Muscle of leg (tissue), 16 donors: ENCODE measurements around the gene SMIM14. TPM values are rescaled to one million over a fixed set of nuclear protein-coding genes. Genes with fewer than 3 reads are reported as not detected.
"Not testable (repeated sequence)": the region's sequence is repeated elsewhere in the genome, so short reads cannot be mapped to it uniquely, and the experiment has no call there.

Source experiments
- DNase-seq: peaks from one replicate; pipeline ENCODE4 v3.0.0; 2013
- H3K27ac ChIP-seq: one replicate; pipeline ENCODE4 v1.5.1; 2013; ENCODE audit warnings: mild to moderate bottlenecking, low read length, control low read depth
- H3K27me3 ChIP-seq: one replicate; pipeline ENCODE4 v1.6.1; 2013; ENCODE audit warnings: low read length; ENCODE audit not compliant: control insufficient read depth, insufficient read depth
- H3K36me3 ChIP-seq: one replicate; pipeline ENCODE4 v1.6.1; 2013; ENCODE audit warnings: low read length; ENCODE audit not compliant: control insufficient read depth, insufficient read depth
- H3K4me1 ChIP-seq: one replicate; pipeline ENCODE4 v1.6.1; 2013; ENCODE audit warnings: low read length; ENCODE audit not compliant: control insufficient read depth, insufficient read depth
- H3K4me3 ChIP-seq: one replicate; pipeline ENCODE4 v1.5.1; 2013; ENCODE audit warnings: low read length, control low read depth
- H3K9me3 ChIP-seq: replicated peaks from 2 replicates; pipeline ENCODE4 v1.6.1; 2013; ENCODE audit warnings: low read depth, low read length; ENCODE audit not compliant: control insufficient read depth
- WGBS: methylation state at CpG from one replicate; pipeline ENCODE4 v1.1.5; 2013; ENCODE audit warnings: missing lambda C conversion rate; ENCODE audit not compliant: insufficient coverage; 5-methylcytosine and 5-hydroxymethylcytosine counted together
- long read RNA-seq, 11 donors: transcript quantifications; one replicate each; lab custom pipeline, GENCODE V29; 2026
- polyA plus RNA-seq, 8 donors: library from polyadenylated mRNA; unstranded; fragments of 120-200 nt; gene quantifications; one replicate each; pipeline versions ENCODE4 v1.2.1 to v1.2.3, GENCODE V29; 2013; ENCODE audit warnings: inconsistent platforms in 1 of 8, low replicate concordance in 1 of 8; ENCODE audit not compliant: insufficient read length in 8 of 8, insufficient read depth in 1 of 8
- total RNA-seq: library from RNA; stranded (reverse); fragments of 120-200 nt; gene quantifications from one replicate; pipeline ENCODE4 v1.2.4, GENCODE V29; 2013

The SMIM14 gene
- 13.7 TPM for total RNA-seq
- polyA plus RNA-seq, result 10 to 100 TPM; 11.6 to 23.9 (median 15.9) TPM
- long read RNA-seq, donor 1, full-length matches to known transcripts, result 2 of 2 reads
- long read RNA-seq, donor 1, partial matches to known transcripts, result 0 of 2 reads
- long read RNA-seq, donor 1, other reads (novel, unspliced or antisense), result 0 of 2 reads
- long read RNA-seq, donor 2, result 0 reads
- long read RNA-seq, donor 3, full-length matches to known transcripts, result 6 of 6 reads
- long read RNA-seq, donor 3, partial matches to known transcripts, result 0 of 6 reads
- long read RNA-seq, donor 3, other reads (novel, unspliced or antisense), result 0 of 6 reads
- long read RNA-seq, donor 4, full-length matches to known transcripts, result 6 of 6 reads
- long read RNA-seq, donor 4, partial matches to known transcripts, result 0 of 6 reads
- long read RNA-seq, donor 4, other reads (novel, unspliced or antisense), result 0 of 6 reads
- long read RNA-seq, donor 5, full-length matches to known transcripts, result 22 of 22 reads
- long read RNA-seq, donor 5, partial matches to known transcripts, result 0 of 22 reads
- long read RNA-seq, donor 5, other reads (novel, unspliced or antisense), result 0 of 22 reads
- long read RNA-seq, donor 6, full-length matches to known transcripts, result 8 of 8 reads
- long read RNA-seq, donor 6, partial matches to known transcripts, result 0 of 8 reads
- long read RNA-seq, donor 6, other reads (novel, unspliced or antisense), result 0 of 8 reads
- long read RNA-seq, donor 7, full-length matches to known transcripts, result 10 of 10 reads
- long read RNA-seq, donor 7, partial matches to known transcripts, result 0 of 10 reads
- long read RNA-seq, donor 7, other reads (novel, unspliced or antisense), result 0 of 10 reads
- long read RNA-seq, donor 8, full-length matches to known transcripts, result 12 of 12 reads
- long read RNA-seq, donor 8, partial matches to known transcripts, result 0 of 12 reads
- long read RNA-seq, donor 8, other reads (novel, unspliced or antisense), result 0 of 12 reads
- long read RNA-seq, donor 9, full-length matches to known transcripts, result 6 of 6 reads
- long read RNA-seq, donor 9, partial matches to known transcripts, result 0 of 6 reads
- long read RNA-seq, donor 9, other reads (novel, unspliced or antisense), result 0 of 6 reads
- long read RNA-seq, donor 10, full-length matches to known transcripts, result 11 of 11 reads
- long read RNA-seq, donor 10, partial matches to known transcripts, result 0 of 11 reads
- long read RNA-seq, donor 10, other reads (novel, unspliced or antisense), result 0 of 11 reads
- long read RNA-seq, donor 11, full-length matches to known transcripts, result 9 of 9 reads
- long read RNA-seq, donor 11, partial matches to known transcripts, result 0 of 9 reads
- long read RNA-seq, donor 11, other reads (novel, unspliced or antisense), result 0 of 9 reads

DNA sequence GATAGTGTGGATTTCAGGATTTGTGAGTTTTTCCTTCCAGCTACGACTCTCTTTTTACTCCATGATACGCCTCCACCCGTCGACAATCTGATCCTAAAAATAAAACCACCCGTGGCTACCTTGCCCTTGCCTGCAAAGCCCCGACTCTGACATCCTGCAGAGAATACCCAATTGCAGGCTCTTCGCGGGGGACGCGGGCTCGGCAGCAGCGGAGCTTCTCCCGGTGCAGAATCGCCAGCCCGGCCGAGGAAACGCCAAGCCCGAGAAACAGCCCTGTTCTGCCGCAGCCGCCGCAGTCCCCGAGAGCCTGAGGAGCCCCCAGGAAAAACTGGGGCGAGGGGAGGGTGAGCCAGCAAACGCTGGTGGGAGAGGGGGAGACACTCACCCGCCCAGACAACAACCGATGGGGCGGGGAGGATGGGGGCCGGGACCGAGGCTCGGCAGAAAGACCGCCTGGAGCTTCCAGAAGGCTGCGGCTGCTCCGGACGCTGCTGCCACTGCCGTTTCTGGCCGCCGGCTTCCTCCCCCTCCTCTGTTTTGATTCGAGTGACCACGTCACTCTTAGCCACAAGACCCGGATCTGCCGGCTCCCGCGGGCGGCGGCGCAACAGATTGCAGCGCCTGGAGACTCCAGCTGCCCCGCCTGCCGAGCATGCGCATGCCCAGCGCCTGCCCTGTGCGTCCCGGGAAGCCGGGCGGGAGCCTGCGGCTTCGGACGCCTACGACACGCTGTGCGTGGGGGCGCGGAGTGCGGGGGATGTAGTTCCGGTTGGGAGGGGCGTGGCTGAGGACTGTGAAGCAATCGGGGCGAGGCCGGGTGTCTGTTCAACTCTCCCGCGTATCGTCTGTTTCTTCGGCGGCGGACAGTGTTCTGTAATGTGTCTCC is at the start of gene SMIM14:
Gene SMIM14 (minus strand): TSS at position 512 of the 886 bp plus-strand sequence. CDS start 33,720 bp downstream, outside the sequence.
- peak; percentile 99 for DNase-seq
- 0% methylated on average over 64 of the region's 75 CpGs for WGBS
- H3K4me3 ChIP-seq, result peak within 1 kb of the TSS; percentile 87
- peaks cover 9% of the 10 kb centered on the region for H3K4me1 ChIP-seq
- peak within 1 kb of the TSS; percentile 98 for H3K27ac ChIP-seq
- no peaks in the 10 kb centered on the region for H3K36me3 ChIP-seq
- H3K27me3 ChIP-seq, result no peaks in the 10 kb centered on the region
- H3K9me3 ChIP-seq, result no peaks in the 10 kb centered on the region

DNA sequence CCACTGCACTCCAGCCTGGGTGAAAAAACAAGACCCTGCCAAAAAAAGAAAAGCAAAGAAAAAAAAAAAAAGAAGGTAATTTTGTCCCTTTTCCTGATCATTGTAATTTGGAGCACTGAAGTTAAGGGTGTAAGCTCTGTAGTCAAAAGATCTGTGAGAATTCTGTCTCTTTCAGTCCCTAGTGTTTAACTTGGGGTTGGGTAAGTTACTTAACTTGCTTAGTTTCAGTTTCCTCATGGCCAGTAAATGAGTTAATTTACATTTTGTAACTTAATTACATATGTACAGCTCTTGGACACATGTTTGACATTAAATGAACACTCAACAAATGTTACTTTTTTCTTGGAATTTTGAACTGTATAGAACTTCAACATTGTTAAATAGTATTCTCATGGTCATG is 48.3 kb upstream of the SMIM14 start:
- Histone ChIP-seq H3K36me3 (no peaks in the 10 kb centered on the region), H3K4me3 (no peak overlapping the region), H3K4me1 (no peaks in the 10 kb centered on the region), H3K9me3 (no peaks in the 10 kb centered on the region), H3K27ac (no peak overlapping the region), H3K27me3 (no peaks in the 10 kb centered on the region)
- no peak for DNase-seq

DNA sequence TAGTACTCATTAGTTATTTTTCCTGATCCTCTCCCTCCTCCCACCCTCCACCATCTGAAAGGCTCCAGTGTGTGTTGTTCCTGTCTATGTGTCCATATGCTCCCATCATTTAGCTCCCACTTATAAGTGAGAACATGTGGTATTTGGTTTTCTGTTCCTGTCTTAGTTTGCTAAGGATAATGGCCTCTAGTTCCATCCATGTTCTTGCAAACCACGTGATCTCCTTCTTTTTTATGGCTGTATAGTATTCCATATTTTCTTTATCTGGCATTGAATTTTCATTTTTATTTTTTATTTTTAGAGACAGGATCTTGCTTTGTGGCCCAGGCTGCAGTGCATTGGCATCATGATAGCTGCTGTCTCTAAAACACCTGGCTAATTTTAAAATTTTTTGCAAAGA is 47.3 kb upstream of the SMIM14 start:
- no peaks in the 10 kb centered on the region for H3K4me1 ChIP-seq
- H3K27me3 ChIP-seq, result no peaks in the 10 kb centered on the region
- no peak overlapping the region for H3K27ac ChIP-seq
- no peaks in the 10 kb centered on the region for H3K36me3 ChIP-seq
- no peaks in the 10 kb centered on the region for H3K9me3 ChIP-seq
- no CpG with 5 or more reads among the region's 1 CpG for WGBS
- no peak overlapping the region for H3K4me3 ChIP-seq
- no peak for DNase-seq

DNA sequence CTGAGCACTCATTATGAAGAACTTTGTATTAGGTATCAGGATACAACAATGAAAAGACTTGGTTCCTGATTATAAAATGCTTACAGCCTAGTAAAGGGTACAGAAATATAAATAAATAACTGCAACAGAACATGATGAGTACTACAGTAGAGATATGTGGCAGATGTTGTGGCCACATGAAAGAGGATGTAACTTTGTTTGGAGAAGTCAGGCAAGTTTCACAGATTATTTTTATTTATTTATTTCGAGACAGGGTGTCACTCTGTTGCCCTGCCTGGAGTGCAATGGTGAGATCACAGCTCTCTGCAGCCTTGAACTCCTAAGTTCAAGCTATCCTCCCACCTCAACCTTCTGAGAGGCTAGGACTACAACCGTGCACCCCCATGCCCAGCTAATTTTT is 43.5 kb upstream of the SMIM14 start:
- WGBS, result no CpG with 5 or more reads among the region's 2 CpGs
- H3K27me3 ChIP-seq, result no peaks in the 10 kb centered on the region
- H3K27ac ChIP-seq, result no peak overlapping the region
- H3K4me3 ChIP-seq, result no peak overlapping the region
- peak; percentile 45 for DNase-seq
- H3K4me1 ChIP-seq, result no peaks in the 10 kb centered on the region
- no peaks in the 10 kb centered on the region for H3K36me3 ChIP-seq
- no peaks in the 10 kb centered on the region for H3K9me3 ChIP-seq

DNA sequence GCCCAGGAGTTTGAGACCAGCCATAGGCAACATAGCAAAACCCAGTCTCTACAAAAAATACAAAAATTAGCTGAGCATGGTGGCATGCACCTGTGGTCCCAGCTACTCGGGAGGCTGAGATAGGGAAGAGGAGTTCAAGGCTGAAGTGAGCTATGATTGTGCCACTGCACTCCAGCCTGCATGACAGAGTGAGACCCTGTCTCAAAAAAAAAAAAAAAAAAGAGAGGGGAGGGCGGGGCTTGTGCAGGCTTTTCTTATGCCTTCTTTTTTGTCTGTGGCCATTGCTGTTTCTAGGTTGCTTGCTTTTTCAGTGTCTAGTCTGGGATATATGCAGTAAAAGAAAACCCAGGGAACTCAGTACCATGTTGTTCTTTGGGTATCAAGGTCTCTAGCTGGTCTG is 42.3 kb upstream of the SMIM14 start:
- H3K9me3 ChIP-seq, H3K4me1 ChIP-seq, H3K27me3 ChIP-seq, H3K4me3 ChIP-seq, H3K27ac ChIP-seq, H3K36me3 ChIP-seq, DNase-seq: not testable (repeated sequence)
- WGBS, result 100% methylated on average over 1 of the region's 2 CpGs

GRCh38 chr4:39675681-39676080 is 37.0 kb upstream of the SMIM14 start:
- DNase-seq, H3K27ac ChIP-seq, H3K27me3 ChIP-seq, H3K36me3 ChIP-seq, H3K9me3 ChIP-seq, H3K4me3 ChIP-seq, H3K4me1 ChIP-seq: not testable (repeated sequence)
- no CpG with 5 or more reads among the region's 10 CpGs for WGBS

- H3K27ac ChIP-seq, H3K4me3 ChIP-seq, H3K9me3 ChIP-seq, DNase-seq, H3K4me1 ChIP-seq, H3K27me3 ChIP-seq, H3K36me3 ChIP-seq: not testable (repeated sequence)
- no CpG with 5 or more reads among the region's 1 CpG for WGBS
These were observed 31.6 kb upstream of the SMIM14 start for GRCh38 chr4:39670296-39670695.

DNA sequence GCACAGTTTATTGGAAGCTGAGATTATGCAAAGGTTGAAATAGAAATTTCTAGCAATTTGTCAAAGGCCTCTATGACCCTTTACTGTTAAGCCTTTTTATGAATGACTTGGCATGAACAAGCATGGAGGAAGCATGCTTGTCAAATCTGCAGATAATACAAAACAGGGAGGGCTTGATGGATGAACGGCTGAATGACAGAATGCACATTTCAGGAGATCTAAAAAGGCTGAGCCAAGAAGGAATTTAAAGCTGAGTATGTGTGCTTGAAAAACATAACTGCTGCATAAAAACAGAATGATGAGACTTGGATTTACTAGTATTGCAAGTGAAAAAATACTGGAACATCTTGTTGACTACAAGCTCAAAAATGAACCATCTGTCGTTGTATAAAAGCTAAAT is 30.2 kb upstream of the SMIM14 start:
- Histone ChIP-seq H3K36me3 (no peaks in the 10 kb centered on the region), H3K27me3 (no peaks in the 10 kb centered on the region), H3K9me3 (no peaks in the 10 kb centered on the region), H3K4me1 (no peaks in the 10 kb centered on the region), H3K27ac (no peak overlapping the region), H3K4me3 (no peak overlapping the region)
- WGBS, result 21% methylated on average over 1 of the region's 2 CpGs
- DNase-seq, result no peak

- Histone ChIP-seq H3K4me3 (no peak overlapping the region), H3K9me3 (no peaks in the 10 kb centered on the region), H3K27ac (no peak overlapping the region), H3K27me3 (no peaks in the 10 kb centered on the region), H3K4me1 (no peaks in the 10 kb centered on the region), H3K36me3 (no peaks in the 10 kb centered on the region)
- DNase-seq, result peak; percentile 40
- WGBS, result no CpG with 5 or more reads among the region's 1 CpG
These were observed 29.0 kb upstream of the SMIM14 start for GRCh38 chr4:39667706-39668105.
